ENCODE results near the gene HES2. TPM values are rescaled to one million over a fixed set of nuclear protein-coding genes. Genes with fewer than 3 reads are reported as not detected.

Gene HES2
- total and polyA plus RNA-seq, 2 of the 4 experiments (the other 2 are of a cell fraction): not detected

DNA sequence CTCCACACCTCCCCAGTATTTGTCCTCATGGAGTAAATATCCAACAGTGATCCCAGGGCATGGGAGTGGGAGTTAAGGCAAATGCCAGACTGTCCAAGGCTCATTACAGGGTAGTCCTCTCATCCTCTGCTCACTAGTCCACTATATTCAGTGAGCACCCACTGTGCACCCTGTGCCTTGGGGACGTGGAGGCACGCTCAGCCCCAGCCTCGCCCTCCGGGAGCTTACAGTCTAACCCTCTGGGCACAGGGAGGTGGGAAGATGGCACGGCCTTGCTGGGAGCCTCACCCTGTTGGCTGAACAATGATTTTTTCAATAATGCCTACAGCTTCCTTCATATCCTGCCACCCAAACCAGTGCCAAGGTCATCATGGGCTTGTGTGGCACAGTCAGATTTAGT lies 2.8 kb downstream of the HES2 start:
- intact Hi-C loops (cut with micrococcal nuclease): no loop called here
- no peak overlapping the region for H3K9ac ChIP-seq (ENCODE audit: low read depth, low read length)
- no peaks in the 10 kb centered on the region; the same call in 1 of the 2 replicates for H4K20me1 ChIP-seq (ENCODE audit: insufficient read depth, low read length)
- no peak overlapping the region for H3K18ac ChIP-seq (ENCODE audit: low read depth, low read length)
- H4K8ac ChIP-seq (ENCODE audit: low read depth in 2 of 2, low read length in 2 of 2): no peak overlapping the region
- H2BK15ac ChIP-seq (ENCODE audit: low read depth, low read length): no peak overlapping the region
- no peak overlapping the region for H2AK5ac ChIP-seq (ENCODE audit: low read depth, low read length)
- H3K4me2 ChIP-seq (ENCODE audit: low read depth, low read length): no peak overlapping the region
- H3K79me1 ChIP-seq (ENCODE audit: low read depth in 1 of 2, low read length in 2 of 2): no peaks in the 10 kb centered on the region
- in situ Hi-C loops (cut with MboI; ENCODE audit: low sequenced_read_pairs): no loop called here
- no peak overlapping the region for H2BK5ac ChIP-seq (ENCODE audit: low read depth, low read length, poor library complexity, severe bottlenecking)
- H3K9me1 ChIP-seq (ENCODE audit: insufficient read depth, low read length): peaks cover 3% of the 10 kb centered on the region; the same call in 1 of the 2 replicates
- no peaks in the 10 kb centered on the region for H3K9me3 ChIP-seq (ENCODE audit: control insufficient read depth, insufficient read depth, low read length)
- H3K4ac ChIP-seq (ENCODE audit: low read depth, low read length): no peak overlapping the region
- H2AK9ac ChIP-seq (replicated peaks; ENCODE audit: low read depth, low read length, poor library complexity): no peak overlapping the region
- peaks cover 2% of the 10 kb centered on the region for H3K4me1 ChIP-seq (ENCODE audit: control insufficient read depth, insufficient read depth, low read length)
- no TSS peak for BruUV-seq (replicated peaks)
- no peak overlapping the region for H3K56ac ChIP-seq (ENCODE audit: extremely low read depth, insufficient read depth, low read length)
- WGBS, 2 experiments (ENCODE audit: extremely low coverage in 2 of 2, insufficient read length in 1 of 2): 60% methylated on average over 1 of the region's 5 CpGs; no CpG with 5 or more reads in 1 of the 2 experiments
- peaks cover 63% of the 10 kb centered on the region for H3K27me3 ChIP-seq (ENCODE audit: control insufficient read depth, insufficient read depth, low read length)
- H4K5ac ChIP-seq (ENCODE audit: low read depth, low read length): no peak overlapping the region
- dilution Hi-C loops (cut with HindIII; ENCODE audit: low sequenced_read_pairs, unreplicated experiment): no loop called here
- no peak for ATAC-seq (ENCODE audit: low read depth)
- no peak overlapping the region for H3K4me3 ChIP-seq (ENCODE audit: insufficient read depth, low read depth, low read length)
- H3K27ac ChIP-seq (ENCODE audit: insufficient read depth, low read length): no peak overlapping the region
- H2AFZ ChIP-seq (replicated peaks; ENCODE audit: low read length, poor library complexity): no peak overlapping the region
- ChIA-PET POLR2A (ENCODE audit: unreplicated experiment) (no interaction called here), CTCF (interaction anchor here (0.6 kb wide), 1 partner anchor 25 kb away, joined by 5 read pairs; no protein-coding TSS in a partner anchor)
- no peak overlapping the region for H2BK20ac ChIP-seq (ENCODE audit: low read depth, low read length)
- H3K36me3 ChIP-seq (ENCODE audit: control insufficient read depth, insufficient read depth, low read length): no peaks in the 10 kb centered on the region
- H4K91ac ChIP-seq (ENCODE audit: insufficient read depth, low read depth, low read length): no peak overlapping the region
- H3K14ac ChIP-seq (replicated peaks; ENCODE audit: low read depth, low read length): no peak overlapping the region
- DNase-seq: no peak
- H2BK120ac ChIP-seq (ENCODE audit: low read depth, low read length): no peak overlapping the region
- TF ChIP-seq RFX5 (IDR thresholded peaks at IDR 0.05; ENCODE audit: low read depth, low read length) (no peak), CHD1 (IDR thresholded peaks at IDR 0.05; ENCODE audit: low read depth, low read length) (no peak), ELK1 (IDR thresholded peaks at IDR 0.05; ENCODE audit: borderline replicate concordance, low read depth, low read length) (no peak), CEBPB (IDR thresholded peaks at IDR 0.05; ENCODE audit: low read depth, low read length) (no peak), FOS (IDR thresholded peaks at IDR 0.05; ENCODE audit: low read depth, low read length) (no peak), MAZ (IDR thresholded peaks at IDR 0.05; ENCODE audit: borderline replicate concordance, low read depth, low read length) (no peak), MXI1 (IDR thresholded peaks at IDR 0.05; ENCODE audit: borderline replicate concordance, low read depth, low read length) (no peak), NFE2L2 (IDR thresholded peaks at IDR 0.05; ENCODE audit: low read depth, low read length) (no peak), SMC3 (IDR thresholded peaks at IDR 0.05; ENCODE audit: low read depth, low read length) (no peak), RAD21 (IDR thresholded peaks at IDR 0.05; ENCODE audit: low read length) (no peak), BHLHE40 (IDR thresholded peaks at IDR 0.05; ENCODE audit: low read depth, low read length) (no peak), POLR2A (IDR thresholded peaks at IDR 0.05; ENCODE audit: low read depth, low read length) (no peak)
- TF ChIP-seq, protein P1, sequence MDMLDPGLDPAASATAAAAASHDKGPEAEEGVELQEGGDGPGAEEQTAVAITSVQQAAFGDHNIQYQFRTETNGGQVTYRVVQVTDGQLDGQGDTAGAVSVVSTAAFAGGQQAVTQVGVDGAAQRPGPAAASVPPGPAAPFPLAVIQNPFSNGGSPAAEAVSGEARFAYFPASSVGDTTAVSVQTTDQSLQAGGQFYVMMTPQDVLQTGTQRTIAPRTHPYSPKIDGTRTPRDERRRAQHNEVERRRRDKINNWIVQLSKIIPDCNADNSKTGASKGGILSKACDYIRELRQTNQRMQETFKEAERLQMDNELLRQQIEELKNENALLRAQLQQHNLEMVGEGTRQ (IDR thresholded peaks at IDR 0.05; ENCODE audit: low read depth, low read length): no peak
- no peak overlapping the region for H3K23ac ChIP-seq (ENCODE audit: low read depth, low read length)
